H54 (cell line): ENCODE results near the gene KIF2C.
"Not testable (repeated sequence)": the region's sequence is repeated elsewhere in the genome, so short reads cannot be mapped to it uniquely, and the experiment has no call there.

Experiments
- DNase-seq: peaks from one replicate; pipeline ENCODE4 v3.0.0; 2011; ENCODE audit warnings: low spot score, mixed read lengths; ENCODE audit not compliant: insufficient read length
- FAIRE-seq: peaks from 3 replicates; lab custom pipeline; 2011; peaks lifted over from hg19 to GRCh38; lab: Jason Lieb, UNC
- POLR2A ChIP-seq: IDR thresholded peaks from 2 replicates; pipeline ENCODE4 v1.6.1; 2011; ENCODE audit warnings: low read depth, mild to moderate bottlenecking, low read length

Gene KIF2C

GRCh38 chr1:44785501-44786137, 46.0 kb downstream of the KIF2C start:
- no peak for FAIRE-seq
- no peak for TF ChIP-seq POLR2A
- no peak for DNase-seq

- DNase-seq (peak; percentile 60), FAIRE-seq (no peak)
- TF ChIP-seq POLR2A = no peak
Observed at GRCh38 chr1:44786138-44786840, 46.7 kb downstream of the KIF2C start.

- DNase-seq = no peak
- TF ChIP-seq POLR2A = no peak
- no peak for FAIRE-seq
Observed at GRCh38 chr1:44786841-44787426, 47.3 kb downstream of the KIF2C start.

- DNase-seq = no peak
- no peak for FAIRE-seq
- no peak for TF ChIP-seq POLR2A
Observed at GRCh38 chr1:44787506-44787905, 47.9 kb downstream of the KIF2C start.

- TF ChIP-seq POLR2A = no peak
- no peak for DNase-seq
- FAIRE-seq = no peak
Observed at GRCh38 chr1:44788120-44788860, 48.7 kb downstream of the KIF2C start, which contains the start of gene BEST4. Gene BEST4, minus strand, starts transcription at chr1:44788170. Its CDS starts 465 bp downstream, at chr1:44787705.

- no peak for TF ChIP-seq POLR2A
- no peak for FAIRE-seq
- no peak for DNase-seq
Observed at GRCh38 chr1:44790968-44791801, 51.5 kb downstream of the KIF2C start.

GRCh38 chr1:44792736-44793502, 53.3 kb downstream of the KIF2C start:
- TF ChIP-seq POLR2A = no peak
- DNase-seq (no peak), FAIRE-seq (no peak)

GRCh38 chr1:44797886-44798285, 58.2 kb downstream of the KIF2C start:
- not testable (repeated sequence) for FAIRE-seq, DNase-seq

- FAIRE-seq (no peak), DNase-seq (no peak)
- TF ChIP-seq POLR2A = no peak
Observed at GRCh38 chr1:44798481-44799365, 59.1 kb downstream of the KIF2C start.

GRCh38 chr1:44799770-44800584, 60.3 kb downstream of the KIF2C start, which contains the start of gene PLK3:
Gene PLK3, plus strand, starts transcription at chr1:44800377. Its CDS starts 87 bp downstream, at chr1:44800464.
- peak; percentile 98 for TF ChIP-seq POLR2A
- peak; percentile 72 for FAIRE-seq
- peak; percentile 87 for DNase-seq
